HCT116 (cell line): ENCODE results near the gene PEAK1. TPM values are rescaled to one million over a fixed set of nuclear protein-coding genes. Genes with fewer than 3 reads are reported as not detected.

Source experiments
- ATAC-seq: fragments of 200-7000 bp; cut with Tn5 transposase; 2 replicates; pipeline ENCODE4 v1.9.1; 2020; ENCODE audit warnings: mild to moderate bottlenecking, moderate library complexity
- BruUV-seq: library from RNA; stranded (reverse); fragments of 400-500 nt; replicated peaks from 2 replicates; lab custom pipeline; 2021; lab: Mats Ljungman, UMichigan
- CTCF ChIA-PET: fragments of 300-600 bp; sonication (Branson Sonifier 250); formaldehyde crosslinking; loops from one replicate; lab custom pipeline; 2021; ENCODE audit warnings: antibody characterized with exemption; lab: Charles Lee
- POLR2A ChIA-PET: fragments of 300-600, 350-600 bp; sonication (Branson Sonifier 250); formaldehyde crosslinking; loops from one replicate; lab custom pipeline; 2021; ENCODE audit warnings: antibody characterized with exemption; lab: Charles Lee
- RAD21 ChIA-PET, 2 experiments: fragments of 300-600 bp; sonication (Branson Sonifier 250); formaldehyde crosslinking; loops; one replicate each; lab custom pipeline; 2023; ENCODE audit warnings: low total read pairs in 2 of 2; ENCODE audit not compliant: uncharacterized antibody in 2 of 2, unreplicated experiment in 2 of 2, low non-redundant PET in 1 of 2; lab: Charles Lee
- DNase-seq: peaks from one replicate; pipeline ENCODE4 v3.0.0-alpha.2; 2010; ENCODE audit warnings: low read depth, low spot score
- H2AFZ ChIP-seq: fragments of 200-600 bp; shearing (Covaris generic), sonication (generic); 2 replicates; pipeline ENCODE4 v1.6.1; 2017; ENCODE audit warnings: low read depth, mixed run types, mixed read lengths, antibody characterized with exemption, low read length; ENCODE audit not compliant: poor library complexity, severe bottlenecking
- H3K27ac ChIP-seq: 2 replicates; pipeline ENCODE4 v1.5.1; 2012; ENCODE audit warnings: low read depth, low read length
- H3K27me3 ChIP-seq: fragments of 200-600 bp; sonication (generic); 2 replicates; pipeline ENCODE4 v1.6.1; 2016; ENCODE audit warnings: mixed run types, low read length, mixed read lengths; ENCODE audit not compliant: insufficient read depth
- H3K36me3 ChIP-seq, 2 experiments: fragments of 200-500 bp in 1 of 2; fragments of 200-600 bp in 1 of 2; sonication (Bioruptor generic) in 1 of 2; sonication (generic) in 1 of 2; 2 replicates each; pipeline versions ENCODE4 v1.5.1 to v1.6.1; 2014 to 2016; ENCODE audit warnings: low read length in 2 of 2, inconsistent platforms in 1 of 2, mixed read lengths in 1 of 2, mixed run types in 1 of 2; ENCODE audit not compliant: insufficient read depth in 2 of 2, control insufficient read depth in 1 of 2
- H3K4me1 ChIP-seq, 2 experiments: fragments of 200-600 bp in 1 of 2; sonication (generic) in 1 of 2; 2 replicates each; pipeline versions ENCODE4 v1.5.1 to v1.6.1; 2012 to 2017; ENCODE audit warnings: low read length in 2 of 2, inconsistent platforms in 1 of 2, mild to moderate bottlenecking in 1 of 2, mixed read lengths in 1 of 2, mixed run types in 1 of 2, moderate library complexity in 1 of 2; ENCODE audit not compliant: insufficient read depth in 2 of 2, control insufficient read depth in 1 of 2
- H3K4me2 ChIP-seq: fragments of 200-600 bp; sonication (generic); 2 replicates; pipeline ENCODE4 v1.6.1; 2017; ENCODE audit warnings: mixed run types, low read length, mixed read lengths
- H3K4me3 ChIP-seq, 2 experiments: fragments of 200-600 bp in 1 of 2; sonication (generic) in 1 of 2; replicated peaks in 1 of 2; 2 replicates each; pipeline ENCODE4 v1.5.1; 2011 to 2016; ENCODE audit warnings: low read length in 2 of 2, control low read depth in 1 of 2, low read depth in 1 of 2, mild to moderate bottlenecking in 1 of 2, mixed read lengths in 1 of 2, mixed run types in 1 of 2
- H3K79me2 ChIP-seq: fragments of 200-600 bp; sonication (generic); 2 replicates; pipeline ENCODE4 v1.6.1; 2017; ENCODE audit warnings: mild to moderate bottlenecking, mixed run types, low read length, moderate library complexity, mixed read lengths; ENCODE audit not compliant: insufficient read depth
- H3K9ac ChIP-seq: fragments of 200-600 bp; sonication (generic); 2 replicates; pipeline ENCODE4 v1.6.1; 2016; ENCODE audit warnings: low read length, mixed read lengths
- H3K9me2 ChIP-seq: fragments of 200-600 bp; sonication (generic), shearing (Covaris generic); 2 replicates; pipeline ENCODE4 v1.6.1; 2017; ENCODE audit warnings: mixed run types, mild to moderate bottlenecking, moderate library complexity; ENCODE audit not compliant: insufficient read depth
- H3K9me3 ChIP-seq, 2 experiments: fragments of 200-500 bp in 1 of 2; fragments of 200-600 bp in 1 of 2; sonication (Bioruptor generic) in 1 of 2; sonication (generic) in 1 of 2; 2 replicates each; pipeline ENCODE4 v1.6.1; 2014 to 2017; ENCODE audit warnings: low read length in 2 of 2, mixed read lengths in 2 of 2, inconsistent platforms in 1 of 2, low read depth in 1 of 2, mild to moderate bottlenecking in 1 of 2, mixed run types in 1 of 2, moderate library complexity in 1 of 2; ENCODE audit not compliant: control insufficient read depth in 1 of 2, insufficient read depth in 1 of 2
- H4K20me1 ChIP-seq: fragments of 200-600 bp; sonication (generic), shearing (Covaris generic); 2 replicates; pipeline ENCODE4 v1.6.1; 2017; ENCODE audit warnings: mixed run types, mild to moderate bottlenecking, moderate library complexity; ENCODE audit not compliant: insufficient read depth
- CBX3 ChIP-seq: IDR thresholded peaks from 2 replicates; pipeline ENCODE4 v1.6.1; 2012; ENCODE audit warnings: low read depth
- CEBPB ChIP-seq: IDR thresholded peaks from 2 replicates; pipeline ENCODE4 v1.6.1; 2012; ENCODE audit warnings: low read depth
- CTCF ChIP-seq, 3 experiments: fragments of 200-600 bp in 1 of 3; sonication (generic) in 1 of 3; IDR thresholded peaks in 2 of 3; conservative IDR thresholded peaks in 1 of 3; 2 replicates each; pipeline ENCODE4 v1.5.1; 2012 to 2017; ENCODE audit warnings: low read depth in 2 of 3, low read length in 2 of 3, antibody characterized with exemption in 1 of 3, borderline replicate concordance in 1 of 3, control low read depth in 1 of 3, mild to moderate bottlenecking in 1 of 3, mixed read lengths in 1 of 3, mixed run types in 1 of 3, moderate library complexity in 1 of 3; ENCODE audit not compliant: insufficient read depth in 1 of 3
- EZH2 ChIP-seq: fragments of 200-600 bp; sonication (generic); IDR thresholded peaks from 2 replicates; pipeline ENCODE4 v1.6.1; 2017; ENCODE audit warnings: antibody characterized with exemption, mixed run types
- EZH2phosphoT487 ChIP-seq: fragments of 200-600 bp; IDR thresholded peaks from 2 replicates; pipeline ENCODE4 v1.6.1; 2018; ENCODE audit warnings: antibody characterized with exemption, borderline replicate concordance
- JUND ChIP-seq: IDR thresholded peaks from 2 replicates; pipeline ENCODE4 v1.6.1; 2012
- MAX ChIP-seq: IDR thresholded peaks from 2 replicates; pipeline ENCODE4 v1.6.1; 2012
- POLR2A ChIP-seq: IDR thresholded peaks from 2 replicates; pipeline ENCODE4 v1.7.0; 2011; ENCODE audit warnings: borderline replicate concordance; ENCODE audit not compliant: insufficient read depth, insufficient read length; ENCODE audit errors: extremely low read depth
- RAD21 ChIP-seq: IDR thresholded peaks from 2 replicates; pipeline ENCODE4 v1.6.1; 2012; ENCODE audit warnings: low read depth, mild to moderate bottlenecking
- REST ChIP-seq: IDR thresholded peaks from 2 replicates; pipeline ENCODE4 v1.6.1; 2012; ENCODE audit warnings: low read depth
- SIN3A ChIP-seq: IDR thresholded peaks from 2 replicates; pipeline ENCODE4 v1.6.1; 2012; ENCODE audit warnings: low read depth
- TCF7L2 ChIP-seq: IDR thresholded peaks from 2 replicates; pipeline ENCODE4 v1.7.0; 2011; ENCODE audit warnings: borderline replicate concordance, inconsistent platforms; ENCODE audit not compliant: insufficient read depth, insufficient read length; ENCODE audit errors: extremely low read depth
- YY1 ChIP-seq: IDR thresholded peaks from 2 replicates; pipeline ENCODE4 v1.6.1; 2011; ENCODE audit warnings: low read length, low read depth, moderate library complexity, mild to moderate bottlenecking; ENCODE audit not compliant: insufficient replicate concordance; ENCODE audit errors: extremely low read depth
- ZBTB33 ChIP-seq: IDR thresholded peaks from 2 replicates; pipeline ENCODE4 v1.6.1; 2011; ENCODE audit warnings: mild to moderate bottlenecking, low read length, moderate library complexity; ENCODE audit not compliant: insufficient replicate concordance; ENCODE audit errors: extremely low read depth
- ZFX ChIP-seq: fragments of 450-650 bp; IDR thresholded peaks from 2 replicates; pipeline ENCODE4 v1.6.1; 2017
- intact Hi-C: fragments of 100-400 bp; cut with micrococcal nuclease; formaldehyde crosslinking; loops from 2 replicates; pipeline ENCODE4 v1.10.0; 2022
- total RNA-seq: library from RNA; stranded (reverse); gene quantifications from one replicate; pipeline ENCODE4 v1.2.1, GENCODE V29; 2021; ENCODE audit not compliant: unreplicated experiment

The PEAK1 gene
- total RNA-seq, 1 experiment from 2014 or later, result 23.4 TPM

GRCh38 chr15:77350792-77351191 lies 69.1 kb downstream of the PEAK1 start:
- RAD21 ChIA-PET, result no interaction called here

More at GRCh38 chr15:77350792-77351191, 69.1 kb downstream of the PEAK1 start:
- ATAC-seq, result no peak
- no peak for DNase-seq
- BruUV-seq, result no TSS peak
- ChIA-PET POLR2A (no interaction called here), CTCF (no interaction called here)
- intact Hi-C loops, result no loop called here
- Histone ChIP-seq H3K9ac (no peak overlapping the region), H3K4me1 (peaks cover 0 to 7% of the 10 kb centered on the region in 2 experiments; a peak in 1 of 4 replicates), H3K27ac (no peak overlapping the region), H3K9me3 (no peaks in the 10 kb centered on the region), H3K79me2 (no peaks in the 10 kb centered on the region), H3K36me3 (no peaks in the 10 kb centered on the region), H3K4me2 (no peak overlapping the region), H4K20me1 (no peaks in the 10 kb centered on the region), H2AFZ (no peak overlapping the region), H3K4me3 (no peak overlapping the region), H3K9me2 (no peaks in the 10 kb centered on the region), H3K27me3 (no peaks in the 10 kb centered on the region)
- TF ChIP-seq MAX (no peak), ZBTB33 (no peak), ZFX (no peak), YY1 (no peak), SIN3A (no peak), JUND (no peak), CTCF (IDR thresholded peaks at IDR 0.05 in 2 of 3, conservative IDR thresholded peaks at IDR 0.05 in 1 of 3; ENCODE audit: borderline replicate concordance in 1 of 3, insufficient read depth in 1 of 3, low read depth in 2 of 3, low read length in 2 of 3) (no peak), RAD21 (no peak), REST (no peak), TCF7L2 (no peak), CEBPB (no peak), EZH2 (no peak), POLR2A (no peak), EZH2phosphoT487 (no peak), CBX3 (no peak)
